ENCODE results near the gene KIAA1755.

DNA sequence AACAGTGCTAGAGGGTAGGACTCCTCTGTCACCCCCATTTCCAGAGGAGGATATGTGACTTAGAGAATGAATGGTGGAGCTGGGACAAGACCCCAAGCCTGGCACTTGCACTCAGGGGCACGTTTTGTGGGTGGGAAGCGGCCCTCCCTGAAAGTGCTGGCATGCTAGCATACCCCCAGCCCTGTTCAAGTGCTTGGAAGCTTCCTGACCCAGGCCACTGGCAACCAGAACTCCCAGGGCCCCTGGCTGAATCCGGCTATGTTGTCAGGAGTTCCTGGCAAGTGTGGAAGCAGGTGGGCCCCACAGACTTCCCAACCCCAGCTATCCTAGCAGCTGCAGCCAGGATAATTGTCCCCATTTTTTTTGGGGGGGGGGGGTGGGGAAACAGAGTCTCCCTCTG lies 59.9 kb downstream of the KIAA1755 start:
- no peak for TF ChIP-seq MXI1 (conservative IDR thresholded peaks at IDR 0.05; ENCODE audit: poor library complexity, severe bottlenecking)
- no peak for TF ChIP-seq POLR2AphosphoS5 (IDR thresholded peaks at IDR 0.05)
- TF ChIP-seq EZH2 (IDR thresholded peaks at IDR 0.05; ENCODE audit: borderline replicate concordance, insufficient read depth, low read length, poor library complexity, severe bottlenecking): no peak
- TF ChIP-seq, protein P1, sequence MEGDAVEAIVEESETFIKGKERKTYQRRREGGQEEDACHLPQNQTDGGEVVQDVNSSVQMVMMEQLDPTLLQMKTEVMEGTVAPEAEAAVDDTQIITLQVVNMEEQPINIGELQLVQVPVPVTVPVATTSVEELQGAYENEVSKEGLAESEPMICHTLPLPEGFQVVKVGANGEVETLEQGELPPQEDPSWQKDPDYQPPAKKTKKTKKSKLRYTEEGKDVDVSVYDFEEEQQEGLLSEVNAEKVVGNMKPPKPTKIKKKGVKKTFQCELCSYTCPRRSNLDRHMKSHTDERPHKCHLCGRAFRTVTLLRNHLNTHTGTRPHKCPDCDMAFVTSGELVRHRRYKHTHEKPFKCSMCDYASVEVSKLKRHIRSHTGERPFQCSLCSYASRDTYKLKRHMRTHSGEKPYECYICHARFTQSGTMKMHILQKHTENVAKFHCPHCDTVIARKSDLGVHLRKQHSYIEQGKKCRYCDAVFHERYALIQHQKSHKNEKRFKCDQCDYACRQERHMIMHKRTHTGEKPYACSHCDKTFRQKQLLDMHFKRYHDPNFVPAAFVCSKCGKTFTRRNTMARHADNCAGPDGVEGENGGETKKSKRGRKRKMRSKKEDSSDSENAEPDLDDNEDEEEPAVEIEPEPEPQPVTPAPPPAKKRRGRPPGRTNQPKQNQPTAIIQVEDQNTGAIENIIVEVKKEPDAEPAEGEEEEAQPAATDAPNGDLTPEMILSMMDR (IDR thresholded peaks at IDR 0.05; ENCODE audit: poor library complexity, severe bottlenecking): no peak
- TF ChIP-seq EP300 (conservative IDR thresholded peaks at IDR 0.05; ENCODE audit: poor library complexity, severe bottlenecking): no peak
- TF ChIP-seq TAF1 (IDR thresholded peaks at IDR 0.05; ENCODE audit: low read depth): no peak
- no peak for TF ChIP-seq SMC3 (conservative IDR thresholded peaks at IDR 0.05; ENCODE audit: poor library complexity)

All from neural cell (in vitro differentiated cells).